HEK293 (cell line): ENCODE measurements around the gene TSPEAR.

Experiments used
- CTCF ChIP-seq: fragments of 450-650 bp; formaldehyde crosslinking; IDR thresholded peaks from 2 replicates; pipeline ENCODE4 v1.5.1; 2016; ENCODE audit warnings: missing biosample characterization, missing genetic modification characterization
- MYNN ChIP-seq: fragments of 450-650 bp; formaldehyde crosslinking; IDR thresholded peaks from 2 replicates; pipeline ENCODE4 v1.5.1; 2016; ENCODE audit warnings: missing biosample characterization, missing genetic modification characterization, borderline replicate concordance
- ZBTB11 ChIP-seq: fragments of 450-650 bp; formaldehyde crosslinking; conservative IDR thresholded peaks from 2 replicates; pipeline ENCODE4 v1.5.1; 2016; ENCODE audit warnings: low read depth, missing biosample characterization, missing genetic modification characterization
- ZNF121 ChIP-seq: fragments of 450-650 bp; formaldehyde crosslinking; IDR thresholded peaks from 2 replicates; pipeline ENCODE4 v1.5.1; 2016; ENCODE audit warnings: missing biosample characterization, missing genetic modification characterization
- ZNF138 ChIP-seq: fragments of 450-650 bp; formaldehyde crosslinking; IDR thresholded peaks from 2 replicates; pipeline ENCODE4 v1.5.1; 2016; ENCODE audit warnings: missing biosample characterization, missing genetic modification characterization, borderline replicate concordance
- ZNF26 ChIP-seq: fragments of 450-650 bp; formaldehyde crosslinking; IDR thresholded peaks from 2 replicates; pipeline ENCODE4 v1.5.1; 2016; ENCODE audit warnings: missing biosample characterization, missing genetic modification characterization
- ZNF274 ChIP-seq, 2 experiments: fragments of 200-500 bp in 1 of 2; fragments of 450-650 bp in 1 of 2; sonication (Bioruptor generic) in 1 of 2; formaldehyde crosslinking in 1 of 2; IDR thresholded peaks; 2 replicates each; pipeline versions ENCODE4 v1.5.1 to v1.6.1; 2014 to 2016; ENCODE audit warnings: borderline replicate concordance in 1 of 2, inconsistent platforms in 1 of 2, low read length in 1 of 2, missing biosample characterization in 1 of 2, missing genetic modification characterization in 1 of 2
- ZNF280C ChIP-seq: fragments of 450-650 bp; formaldehyde crosslinking; IDR thresholded peaks from 2 replicates; pipeline ENCODE4 v1.5.1; 2016; ENCODE audit warnings: missing biosample characterization, missing genetic modification characterization
- ZNF513 ChIP-seq: fragments of 450-650 bp; IDR thresholded peaks from 2 replicates; pipeline ENCODE4 v1.5.1; 2018; ENCODE audit warnings: missing biosample characterization, missing genetic modification characterization
- ZNF639 ChIP-seq: fragments of 450-650 bp; formaldehyde crosslinking; IDR thresholded peaks from 2 replicates; pipeline ENCODE4 v1.5.1; 2016; ENCODE audit warnings: missing biosample characterization, missing genetic modification characterization
- ZNF785 ChIP-seq: fragments of 450-650 bp; formaldehyde crosslinking; IDR thresholded peaks from 2 replicates; pipeline ENCODE4 v1.5.1; 2016; ENCODE audit warnings: missing biosample characterization, missing genetic modification characterization

DNA sequence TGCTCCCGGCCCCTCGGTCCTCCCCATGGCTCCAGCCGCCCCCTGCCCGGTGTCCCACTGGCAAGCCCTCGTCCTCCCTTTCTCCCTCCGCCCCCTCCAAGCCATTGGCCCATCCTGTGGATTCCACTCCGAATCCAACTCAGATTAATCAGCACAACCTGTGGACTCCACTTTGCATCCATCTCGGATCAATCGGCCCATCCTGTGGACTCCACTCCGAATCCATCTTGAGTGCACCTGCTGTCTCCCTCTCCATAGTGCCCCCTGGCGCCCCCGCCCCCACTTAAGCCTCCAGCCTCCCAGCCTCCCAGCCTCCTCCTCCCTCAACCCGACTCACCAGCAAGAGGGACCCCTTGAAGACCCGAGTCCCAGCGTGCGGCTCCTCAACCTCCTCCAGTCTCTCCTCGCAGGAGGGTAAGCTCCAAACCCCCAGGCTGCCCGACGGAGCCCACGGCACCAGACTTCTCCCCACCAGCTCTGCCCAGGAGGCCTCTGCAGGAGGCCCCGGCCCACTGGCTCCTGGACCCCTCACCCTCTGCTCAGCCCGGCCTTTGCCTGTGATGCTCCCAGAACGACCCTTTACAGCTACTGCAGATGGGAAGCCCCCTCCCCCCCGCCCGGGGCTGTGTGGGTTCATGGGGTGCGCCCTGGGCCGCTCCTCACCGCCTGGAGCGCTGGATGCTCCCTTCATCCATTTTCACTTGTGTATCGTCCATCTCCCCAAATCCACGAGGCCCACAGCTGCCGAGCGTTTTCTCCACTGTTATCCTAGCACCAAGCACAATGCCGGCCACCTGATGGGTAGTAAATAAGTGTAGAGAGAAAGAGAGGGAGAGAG is 40.6 kb upstream of the TSPEAR start:
- TF ChIP-seq MYNN (tag by site-specific recombination) (no peak), ZNF639 (tag by site-specific recombination) (no peak), ZNF274 (IDR thresholded peaks at IDR 0.05; ENCODE audit: low read length) (no peak), ZNF274 (tag by site-specific recombination; IDR thresholded peaks at IDR 0.05; ENCODE audit: borderline replicate concordance) (no peak), ZNF785 (tag by site-specific recombination) (no peak), ZNF26 (no peak), ZNF121 (no peak), CTCF (no peak), ZNF138 (tag by site-specific recombination) (no peak), ZBTB11 (tag by site-specific recombination) (no peak), ZNF513 (no peak), ZNF280C (tag by site-specific recombination) (no peak)
